GM12878 (cell line): ENCODE data around the gene HTRA3. TPM values are rescaled to one million over a fixed set of nuclear protein-coding genes. Genes with fewer than 3 reads are reported as not detected.

Experiments used
- ATAC-seq: fragments of 200-7000 bp; cut with Tn5 transposase; 3 replicates; pipeline ENCODE4 v1.9.1; 2020; ENCODE audit warnings: mild to moderate bottlenecking, moderate library complexity
- BruUV-seq: library from RNA; stranded (reverse); fragments of 400-500 nt; replicated peaks from 2 replicates; lab custom pipeline; 2021; lab: Mats Ljungman, UMichigan
- CTCF ChIA-PET: fragments of 300-600 bp; sonication (Branson Sonifier 250); formaldehyde crosslinking; extraction: SDS; loops from one replicate; lab custom pipeline; 2021; ENCODE audit warnings: inconsistent platforms; lab: Yijun Ruan, JAX
- POLR2A ChIA-PET: fragments of 350-600 bp; formaldehyde crosslinking; extraction: SDS; loops from one replicate; lab custom pipeline; 2021; ENCODE audit warnings: inconsistent platforms; lab: Charles Lee
- RAD21 ChIA-PET: fragments of 300-600 bp; sonication (Branson Sonifier 250); formaldehyde crosslinking; loops from one replicate; lab custom pipeline; 2023; ENCODE audit warnings: antibody characterized with exemption; ENCODE audit not compliant: unreplicated experiment; lab: Charles Lee
- SMC1A ChIA-PET: fragments of 300-600 bp; sonication (Branson Sonifier 250); formaldehyde crosslinking; loops from one replicate; lab custom pipeline; 2023; ENCODE audit not compliant: unreplicated experiment, uncharacterized antibody; lab: Charles Lee
- DNase-seq: peaks from one replicate; pipeline ENCODE4 v3.0.0-alpha.2; 2011; ENCODE audit warnings: low read depth, low spot score
- FAIRE-seq: peaks from 3 replicates; lab custom pipeline; 2011; peaks lifted over from hg19 to GRCh38; lab: Jason Lieb, UNC
- H2AFZ ChIP-seq: 2 replicates; pipeline ENCODE4 v1.6.0; 2011; ENCODE audit warnings: low read depth, low read length, control low read depth; ENCODE audit not compliant: control insufficient read depth
- H3K27ac ChIP-seq: 2 replicates; pipeline ENCODE4 v1.5.1; 2011; ENCODE audit warnings: control low read depth; ENCODE audit not compliant: control insufficient read depth, insufficient read depth
- H3K27me3 ChIP-seq, 2 experiments: replicated peaks in 1 of 2; 2 replicates each; pipeline versions ENCODE4 v1.6.0 to v1.6.1; 2011; ENCODE audit warnings: low read length in 1 of 2; ENCODE audit not compliant: control insufficient read depth in 2 of 2, insufficient read depth in 2 of 2
- H3K36me3 ChIP-seq, 2 experiments: 2 replicates each; pipeline ENCODE4 v1.5.1; 2011; ENCODE audit warnings: low read length in 1 of 2; ENCODE audit not compliant: control insufficient read depth in 2 of 2, insufficient read depth in 2 of 2
- H3K4me1 ChIP-seq: 2 replicates; pipeline ENCODE4 v1.6.1; 2011; ENCODE audit warnings: mild to moderate bottlenecking, low read length, moderate library complexity, mixed read lengths; ENCODE audit not compliant: control insufficient read depth, insufficient read depth
- H3K4me2 ChIP-seq: 2 replicates; pipeline ENCODE4 v1.6.0; 2011; ENCODE audit warnings: control low read depth; ENCODE audit not compliant: control insufficient read depth, insufficient read depth
- H3K4me3 ChIP-seq: fragments of 200-600 bp; sonication (generic); 2 replicates; pipeline ENCODE4 v1.5.1; 2016
- H3K79me2 ChIP-seq: 2 replicates; pipeline ENCODE4 v1.6.0; 2011; ENCODE audit warnings: low read length; ENCODE audit not compliant: control insufficient read depth, insufficient read depth
- H3K9ac ChIP-seq: 2 replicates; pipeline ENCODE4 v1.8.0; 2011; ENCODE audit warnings: low read length, control low read depth, mixed read lengths; ENCODE audit not compliant: control insufficient read depth, insufficient read depth
- H3K9me3 ChIP-seq: replicated peaks from 3 replicates; pipeline ENCODE4 v1.5.1; 2011; ENCODE audit warnings: mild to moderate bottlenecking, low read length; ENCODE audit not compliant: control insufficient read depth, insufficient read depth
- H4K20me1 ChIP-seq: 2 replicates; pipeline ENCODE4 v1.6.0; 2011; ENCODE audit not compliant: control insufficient read depth, insufficient read depth
- BACH1 ChIP-seq: fragments of 450-650 bp; IDR thresholded peaks from 2 replicates; pipeline ENCODE4 v1.6.1; 2017; ENCODE audit warnings: mild to moderate bottlenecking, borderline replicate concordance
- ELK1 ChIP-seq: IDR thresholded peaks from 2 replicates; pipeline ENCODE4 v1.6.1; 2012; ENCODE audit warnings: low read depth, low read length, improper control_type of control experiment
- POU2F2 ChIP-seq: IDR thresholded peaks from 3 replicates; pipeline ENCODE4 v1.6.1; 2011; ENCODE audit warnings: low read depth, mild to moderate bottlenecking, low read length, borderline replicate concordance
- RFX5 ChIP-seq: IDR thresholded peaks from 2 replicates; pipeline ENCODE4 v1.6.1; 2011; ENCODE audit warnings: low read depth, low read length, improper control_type of control experiment
- WGBS: methylation state at CpG from one replicate; pipeline ENCODE4 v1.1.6; 2016; ENCODE audit warnings: low lambda C conversion rate; ENCODE audit not compliant: insufficient replicate concordance, insufficient coverage; ENCODE audit errors: missing lambda C conversion rate; 5-methylcytosine and 5-hydroxymethylcytosine counted together
- in situ Hi-C: fragments of 300-500 bp; cut with MboI; formaldehyde crosslinking; loops from 9 replicates; pipeline ENCODE4 v1.14.3; 2018; ENCODE audit warnings: mixed read lengths
- intact Hi-C: fragments of 100-400 bp; cut with micrococcal nuclease; formaldehyde crosslinking; loops from one replicate; pipeline ENCODE4 v1.14.2; 2022; ENCODE audit not compliant: unreplicated experiment
- polyA plus RNA-seq, 11 experiments: library from polyadenylated mRNA; depleted of rRNA in 4 of 11; unstranded in 6 of 11; stranded (reverse) in 5 of 11; fragments of >200 nt; fragmentation: Nextera tagmentation in 4 of 11; fragmentation: Illumina TruSeq in 1 of 11; extraction: Ambion mirVana in 4 of 11; extraction: Trizol in 1 of 11; gene quantifications; 1 replicate in 1 of 11; 2 replicates in 10 of 11; pipeline versions ENCODE4 v1.2.1 to v1.2.3, GENCODE V29; 2011 to 2016; ENCODE audit warnings: inconsistent platforms in 2 of 11, missing spikeins in 2 of 11, low read depth in 1 of 11
- total RNA-seq, 4 experiments: library from RNA; depleted of rRNA in 3 of 4; stranded (reverse); fragments of >200 nt in 3 of 4; fragmentation: Illumina TruSeq in 1 of 4; extraction: Trizol in 1 of 4; gene quantifications; 2 replicates each; pipeline versions ENCODE4 v1.2.1 to v1.2.3, GENCODE V29; 2013 to 2021
- TF ChIP-seq, protein P1 (sequence below): fragments of 450-650 bp; IDR thresholded peaks from 2 replicates; pipeline ENCODE4 v1.6.1; 2016; ENCODE audit warnings: mild to moderate bottlenecking
- TF ChIP-seq, protein P2 (sequence below): IDR thresholded peaks from 2 replicates; pipeline ENCODE4 v1.6.1; 2011; ENCODE audit warnings: mild to moderate bottlenecking, low read depth, low read length, moderate library complexity; ENCODE audit not compliant: insufficient replicate concordance

HTRA3 gene
- total and polyA plus RNA-seq, 10 of the 15 experiments (the other 5 are each of a cell fraction or from before 2014, with no cell fraction given) = 0.04 to 1.2 (median 0.08) TPM; not detected in 7

DNA sequence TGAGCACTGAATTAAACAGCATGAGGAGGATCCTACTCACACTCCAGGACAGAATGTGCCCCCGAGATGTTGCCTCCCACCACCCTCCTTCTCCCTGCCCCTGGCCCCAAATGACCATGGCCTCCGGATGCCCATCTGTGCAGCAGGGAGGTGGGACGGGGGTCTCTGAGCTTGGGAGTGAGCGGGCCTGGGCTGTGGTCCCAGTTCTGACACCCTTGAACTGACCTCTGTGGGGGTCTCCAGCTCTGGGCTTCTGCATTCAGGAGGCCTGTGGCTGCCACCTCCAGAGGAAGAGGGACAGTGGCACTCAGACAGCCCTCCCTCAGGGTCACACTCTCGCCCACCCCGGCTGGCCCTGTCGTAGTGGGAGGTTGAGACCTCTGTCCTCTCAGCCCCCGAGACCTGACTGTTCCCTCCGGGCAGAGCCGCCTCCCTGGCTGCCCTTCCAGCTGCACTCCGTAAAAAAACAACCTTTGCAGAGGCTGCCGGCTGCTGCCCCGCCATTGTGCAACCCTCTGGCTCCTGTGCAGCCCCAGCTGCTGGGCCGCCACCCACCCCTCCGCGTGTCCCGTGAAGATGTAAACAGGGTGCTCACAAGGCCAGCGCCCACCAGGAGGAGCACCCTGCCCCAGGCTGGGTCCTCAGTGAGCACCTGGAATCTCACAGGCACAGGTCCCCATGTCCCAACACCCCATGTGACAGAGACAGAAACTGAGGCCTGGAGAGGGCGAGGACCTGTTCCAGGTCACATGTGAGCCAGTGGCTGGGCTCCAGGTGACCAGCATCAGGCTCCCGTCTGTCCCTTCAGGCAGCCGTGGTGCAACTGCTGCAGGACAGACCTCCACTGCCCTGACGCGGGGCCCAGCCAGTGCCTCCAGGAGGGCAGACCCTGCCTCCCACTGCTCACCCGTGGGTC lies 39.6 kb downstream of the HTRA3 start (continued):
- TF ChIP-seq RFX5 = no peak
- TF ChIP-seq, protein P1, sequence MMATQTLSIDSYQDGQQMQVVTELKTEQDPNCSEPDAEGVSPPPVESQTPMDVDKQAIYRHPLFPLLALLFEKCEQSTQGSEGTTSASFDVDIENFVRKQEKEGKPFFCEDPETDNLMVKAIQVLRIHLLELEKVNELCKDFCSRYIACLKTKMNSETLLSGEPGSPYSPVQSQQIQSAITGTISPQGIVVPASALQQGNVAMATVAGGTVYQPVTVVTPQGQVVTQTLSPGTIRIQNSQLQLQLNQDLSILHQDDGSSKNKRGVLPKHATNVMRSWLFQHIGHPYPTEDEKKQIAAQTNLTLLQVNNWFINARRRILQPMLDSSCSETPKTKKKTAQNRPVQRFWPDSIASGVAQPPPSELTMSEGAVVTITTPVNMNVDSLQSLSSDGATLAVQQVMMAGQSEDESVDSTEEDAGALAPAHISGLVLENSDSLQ = no peak

GRCh38 chr4:8310306-8310705 lies 40.8 kb downstream of the HTRA3 start:
- Histone ChIP-seq H3K36me3 (no peaks in the 10 kb centered on the region), H3K4me1 (no peaks in the 10 kb centered on the region), H3K9me3 (no peaks in the 10 kb centered on the region)
- RAD21 ChIA-PET = no interaction called here
- intact Hi-C loops = no loop called here
- CTCF ChIA-PET = no interaction called here
- ATAC-seq = no peak
- WGBS = 37% methylated on average over 9 of the region's 10 CpGs
- TF ChIP-seq BACH1 (no peak), ELK1 (no peak), POU2F2 (no peak)
- TF ChIP-seq, protein P2, sequence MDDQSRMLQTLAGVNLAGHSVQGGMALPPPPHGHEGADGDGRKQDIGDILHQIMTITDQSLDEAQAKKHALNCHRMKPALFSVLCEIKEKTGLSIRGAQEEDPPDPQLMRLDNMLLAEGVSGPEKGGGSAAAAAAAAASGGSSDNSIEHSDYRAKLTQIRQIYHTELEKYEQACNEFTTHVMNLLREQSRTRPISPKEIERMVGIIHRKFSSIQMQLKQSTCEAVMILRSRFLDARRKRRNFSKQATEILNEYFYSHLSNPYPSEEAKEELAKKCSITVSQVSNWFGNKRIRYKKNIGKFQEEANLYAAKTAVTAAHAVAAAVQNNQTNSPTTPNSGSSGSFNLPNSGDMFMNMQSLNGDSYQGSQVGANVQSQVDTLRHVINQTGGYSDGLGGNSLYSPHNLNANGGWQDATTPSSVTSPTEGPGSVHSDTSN = no peak
- TF ChIP-seq, all 136 proteins: peak for 0
- no TSS peak for BruUV-seq
- in situ Hi-C loops = no loop called here
- Histone ChIP-seq H3K4me2 (no peak overlapping the region), H4K20me1 (no peaks in the 10 kb centered on the region), H3K79me2 (no peaks in the 10 kb centered on the region), H3K27ac (no peak overlapping the region), H3K4me3 (no peak overlapping the region), H3K9ac (no peak overlapping the region), H2AFZ (no peak overlapping the region), H3K27me3 (no peaks in the 10 kb centered on the region; a peak in 2 of 4 replicates)
- FAIRE-seq (no peak), DNase-seq (no peak)
- POLR2A ChIA-PET = no interaction called here
- SMC1A ChIA-PET = no interaction called here
